ENCODE data around the gene CASS4.
A peak's percentile ranks its signal among the peaks of the same experiment; 100 is the strongest.
"Not testable (repeated sequence)": the region's sequence is repeated elsewhere in the genome, so short reads cannot be mapped to it uniquely, and the experiment has no call there.

Gene CASS4

DNA sequence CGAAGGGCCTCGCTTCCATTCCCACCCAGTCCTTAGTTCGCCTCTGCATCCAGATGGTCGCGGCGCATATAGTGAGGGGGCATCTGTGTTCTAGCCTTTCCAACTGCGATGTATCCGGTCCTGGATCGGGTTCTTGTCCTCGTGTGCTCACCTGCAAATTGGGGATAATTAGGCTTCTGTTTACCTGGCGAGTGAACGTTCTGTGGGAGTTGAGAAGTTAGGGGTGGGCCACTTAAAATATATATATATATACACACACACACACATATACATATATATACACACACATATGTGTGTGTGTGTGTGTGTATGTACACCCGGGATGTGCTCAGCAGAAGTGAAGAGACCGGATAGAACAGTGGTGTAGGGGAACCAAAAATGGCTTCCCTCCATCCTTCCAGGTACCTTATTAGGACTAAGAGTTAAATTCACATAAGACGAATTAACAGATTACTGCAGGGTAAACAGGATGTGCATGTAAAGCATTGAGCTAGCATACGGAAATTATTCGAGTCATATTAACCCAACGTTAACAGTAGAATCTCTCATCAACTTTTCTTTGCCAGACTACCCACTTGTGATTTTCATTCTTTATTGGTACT is 19.1 kb upstream of the CASS4 start:
- peaks cover 37% of the 10 kb centered on the region for H3K36me3 ChIP-seq (ENCODE audit: insufficient read depth, low read length)
- peak overlapping the region; percentile 87 for H3K4me3 ChIP-seq (ENCODE audit: low read length)
- peak overlapping the region; percentile 86 for H3K4me2 ChIP-seq (ENCODE audit: low read length)
- H3K4me1 ChIP-seq (ENCODE audit: control insufficient read depth, insufficient read depth, low read length): peaks cover 18% of the 10 kb centered on the region
- no peaks in the 10 kb centered on the region for H3K27me3 ChIP-seq (ENCODE audit: control insufficient read depth, insufficient read depth, low read length)
- peak overlapping the region; percentile 93 for H3K9ac ChIP-seq (ENCODE audit: low read depth, low read length)
- H3K9me3 ChIP-seq (replicated peaks; ENCODE audit: low read length): no peaks in the 10 kb centered on the region

DNA sequence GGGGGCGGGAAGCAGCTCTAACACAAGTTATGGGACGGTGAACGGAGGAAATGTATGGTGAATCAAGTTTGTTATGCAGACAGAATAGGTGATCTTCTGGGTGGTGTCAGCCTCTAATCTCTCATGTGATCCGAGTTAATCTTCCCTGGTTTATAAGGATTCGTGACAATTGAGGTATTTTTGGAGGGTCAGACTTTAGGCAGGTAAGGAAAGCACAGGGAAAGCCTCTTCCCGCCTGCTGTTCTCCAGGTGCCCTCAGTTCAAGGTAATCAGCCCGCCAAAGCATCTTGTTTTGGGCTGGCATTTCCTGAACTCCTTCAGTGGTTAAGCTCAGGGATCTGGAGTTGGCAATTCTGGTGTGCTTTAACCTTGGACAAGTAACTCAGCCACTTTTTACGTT is 18.4 kb upstream of the CASS4 start:
- H3K4me2 ChIP-seq (ENCODE audit: low read length): peak overlapping the region; percentile 86
- H3K9ac ChIP-seq (ENCODE audit: low read depth, low read length): peak overlapping the region; percentile 93
- H3K4me1 ChIP-seq (ENCODE audit: control insufficient read depth, insufficient read depth, low read length): peaks cover 18% of the 10 kb centered on the region
- no peaks in the 10 kb centered on the region for H3K27me3 ChIP-seq (ENCODE audit: control insufficient read depth, insufficient read depth, low read length)
- peak overlapping the region; percentile 87 for H3K4me3 ChIP-seq (ENCODE audit: low read length)
- H3K36me3 ChIP-seq (ENCODE audit: insufficient read depth, low read length): peaks cover 39% of the 10 kb centered on the region
- no peaks in the 10 kb centered on the region for H3K9me3 ChIP-seq (replicated peaks; ENCODE audit: low read length)

DNA sequence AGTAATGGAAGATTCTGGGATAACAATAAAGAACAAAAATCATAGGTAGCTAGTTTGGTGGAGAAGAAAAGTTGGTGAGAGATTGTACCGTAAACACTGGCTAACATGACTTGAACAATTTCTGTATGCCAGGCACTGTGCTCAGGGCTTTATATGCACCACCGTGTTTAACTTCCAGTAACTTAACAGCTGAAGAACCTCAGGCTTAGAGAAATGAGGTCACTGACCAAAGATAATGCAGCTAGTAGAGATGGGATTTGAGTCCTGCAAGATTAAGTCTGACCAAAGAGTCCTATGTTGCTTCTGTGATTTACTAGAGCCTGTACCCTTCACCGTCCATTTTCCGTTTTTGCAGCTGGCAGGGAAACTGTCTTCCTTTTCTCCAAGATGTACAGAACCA is 16.9 kb upstream of the CASS4 start:
- Histone ChIP-seq H3K4me2 (ENCODE audit: low read length) (no peak overlapping the region), H3K9me3 (replicated peaks; ENCODE audit: low read length) (no peaks in the 10 kb centered on the region), H3K27me3 (ENCODE audit: control insufficient read depth, insufficient read depth, low read length) (no peaks in the 10 kb centered on the region), H3K4me3 (ENCODE audit: low read length) (no peak overlapping the region), H3K36me3 (ENCODE audit: insufficient read depth, low read length) (peaks cover 47% of the 10 kb centered on the region), H3K4me1 (ENCODE audit: control insufficient read depth, insufficient read depth, low read length) (peaks cover 18% of the 10 kb centered on the region), H3K9ac (ENCODE audit: low read depth, low read length) (no peak overlapping the region)

DNA sequence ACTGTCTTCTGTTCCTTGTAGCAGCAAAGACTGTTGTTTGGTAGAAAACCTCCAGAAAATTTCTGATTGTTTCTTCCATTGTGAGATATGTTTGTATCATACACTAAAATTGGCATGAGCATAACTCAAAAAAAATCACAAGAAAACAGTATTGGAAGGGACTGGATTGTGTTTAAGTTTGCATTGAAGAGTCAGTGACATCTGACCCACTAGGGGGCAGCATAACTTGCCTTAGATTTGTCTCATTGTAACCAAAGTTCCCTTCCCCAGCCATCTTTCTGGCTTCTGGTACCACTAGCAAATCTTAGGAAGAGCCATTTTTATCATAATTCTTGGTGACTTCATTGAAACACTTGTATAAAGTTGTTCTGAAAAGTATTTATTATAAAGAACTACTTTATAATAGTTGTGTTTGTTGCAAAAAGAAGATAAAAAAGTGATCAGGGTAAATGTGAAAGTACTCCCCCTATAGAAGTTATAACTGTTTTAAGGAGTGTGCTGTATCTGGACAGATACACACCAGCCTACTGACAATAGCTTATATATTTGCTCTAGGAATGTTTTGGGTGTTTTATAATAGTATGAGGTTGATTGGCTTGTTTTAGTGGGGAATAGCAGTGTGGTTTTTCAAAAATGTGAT is 11.9 kb upstream of the CASS4 start:
- H3K36me3 ChIP-seq (ENCODE audit: insufficient read depth, low read length): peaks cover 80% of the 10 kb centered on the region

DNA sequence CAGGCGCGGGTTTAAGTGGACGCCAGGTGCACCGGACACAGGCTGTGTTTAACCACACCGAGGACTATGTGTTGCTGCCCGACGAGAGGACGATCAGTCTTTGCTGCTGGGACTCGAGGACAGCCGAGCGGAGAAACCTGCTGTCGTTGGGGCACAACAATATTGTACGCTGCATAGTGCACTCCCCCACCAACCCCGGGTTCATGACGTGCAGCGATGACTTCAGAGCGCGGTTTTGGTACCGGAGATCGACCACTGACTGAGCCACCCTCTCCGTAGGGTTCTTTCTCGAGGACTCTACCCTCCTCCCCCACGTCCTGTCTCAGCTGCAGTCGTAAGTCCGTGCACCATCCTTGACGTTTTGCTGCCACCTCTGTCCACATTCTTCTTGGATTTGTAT is 8.6 kb upstream of the CASS4 start:
- Histone ChIP-seq H3K27me3 (ENCODE audit: control insufficient read depth, insufficient read depth, low read length) (no peaks in the 10 kb centered on the region), H3K4me1 (ENCODE audit: control insufficient read depth, insufficient read depth, low read length) (no peaks in the 10 kb centered on the region), H3K4me2 (ENCODE audit: low read length) (no peak overlapping the region), H3K4me3 (ENCODE audit: low read length) (no peak overlapping the region), H3K9me3 (replicated peaks; ENCODE audit: low read length) (no peaks in the 10 kb centered on the region), H3K9ac (ENCODE audit: low read depth, low read length) (no peak overlapping the region), H3K36me3 (ENCODE audit: insufficient read depth, low read length) (peaks cover 70% of the 10 kb centered on the region)

More for the DNA sequence above, 11.9 kb upstream of the CASS4 start:
- H3K4me1 ChIP-seq (ENCODE audit: control insufficient read depth, insufficient read depth, low read length): no peaks in the 10 kb centered on the region
- no peak overlapping the region for H3K9ac ChIP-seq (ENCODE audit: low read depth, low read length)
- no peak overlapping the region for H3K4me2 ChIP-seq (ENCODE audit: low read length)
- H3K4me3 ChIP-seq (ENCODE audit: low read length): no peak overlapping the region
- H3K27me3 ChIP-seq (ENCODE audit: control insufficient read depth, insufficient read depth, low read length): no peaks in the 10 kb centered on the region
- no peaks in the 10 kb centered on the region for H3K9me3 ChIP-seq (replicated peaks; ENCODE audit: low read length)

DNA sequence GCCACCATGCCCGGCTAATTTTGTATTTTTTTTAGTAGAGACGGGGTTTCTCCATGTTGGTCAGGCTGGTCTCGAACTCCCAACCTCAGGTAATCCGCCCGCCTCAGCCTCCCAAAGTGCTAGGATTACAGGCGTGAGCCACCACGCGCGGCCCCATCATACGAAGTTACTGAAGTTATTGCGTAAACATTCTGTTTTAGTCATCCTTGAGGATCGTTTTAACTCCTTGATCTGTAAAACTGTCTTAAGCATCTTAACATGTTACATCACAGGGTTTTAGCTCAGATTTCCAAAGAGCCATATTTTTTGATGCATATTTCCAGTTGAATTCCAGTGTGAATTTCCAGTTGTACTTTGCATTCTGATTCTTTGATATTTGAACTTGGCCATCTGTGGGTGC is 6.7 kb upstream of the CASS4 start:
- not testable (repeated sequence) for H3K9ac ChIP-seq (ENCODE audit: low read depth, low read length)

DNA sequence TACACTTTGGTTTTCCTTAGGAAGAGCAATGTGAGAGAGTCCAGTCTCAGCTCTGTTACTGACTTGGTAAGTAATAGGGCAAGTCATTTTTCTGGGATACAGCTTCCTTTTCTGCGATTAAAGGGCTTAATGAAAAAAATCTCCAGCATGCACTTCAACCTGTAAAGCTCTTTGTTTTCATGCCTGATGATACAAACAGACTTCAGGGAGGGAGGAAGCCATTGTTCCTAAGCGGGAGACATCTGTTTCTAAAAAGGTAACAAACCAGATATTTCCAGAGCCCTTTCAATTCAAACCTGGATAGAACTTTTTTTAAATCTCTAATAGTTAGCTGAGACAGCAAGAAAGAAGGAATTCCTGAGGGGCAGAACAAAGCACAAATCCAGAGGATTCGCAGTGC is 5.2 kb upstream of the CASS4 start:
- Histone ChIP-seq H3K9ac (ENCODE audit: low read depth, low read length) (no peak overlapping the region), H3K27me3 (ENCODE audit: control insufficient read depth, insufficient read depth, low read length) (no peaks in the 10 kb centered on the region), H3K4me3 (ENCODE audit: low read length) (no peak overlapping the region), H3K4me1 (ENCODE audit: control insufficient read depth, insufficient read depth, low read length) (no peaks in the 10 kb centered on the region), H3K9me3 (replicated peaks; ENCODE audit: low read length) (no peaks in the 10 kb centered on the region), H3K4me2 (ENCODE audit: low read length) (no peak overlapping the region), H3K36me3 (ENCODE audit: insufficient read depth, low read length) (peaks cover 43% of the 10 kb centered on the region)

More for the DNA sequence above, 6.7 kb upstream of the CASS4 start:
- not testable (repeated sequence) for H3K4me3 ChIP-seq (ENCODE audit: low read length); H3K9me3 ChIP-seq (replicated peaks; ENCODE audit: low read length); H3K4me1 ChIP-seq (ENCODE audit: control insufficient read depth, insufficient read depth, low read length); H3K27me3 ChIP-seq (ENCODE audit: control insufficient read depth, insufficient read depth, low read length); H3K4me2 ChIP-seq (ENCODE audit: low read length)
- peaks cover 56% of the 10 kb centered on the region for H3K36me3 ChIP-seq (ENCODE audit: insufficient read depth, low read length)

DNA sequence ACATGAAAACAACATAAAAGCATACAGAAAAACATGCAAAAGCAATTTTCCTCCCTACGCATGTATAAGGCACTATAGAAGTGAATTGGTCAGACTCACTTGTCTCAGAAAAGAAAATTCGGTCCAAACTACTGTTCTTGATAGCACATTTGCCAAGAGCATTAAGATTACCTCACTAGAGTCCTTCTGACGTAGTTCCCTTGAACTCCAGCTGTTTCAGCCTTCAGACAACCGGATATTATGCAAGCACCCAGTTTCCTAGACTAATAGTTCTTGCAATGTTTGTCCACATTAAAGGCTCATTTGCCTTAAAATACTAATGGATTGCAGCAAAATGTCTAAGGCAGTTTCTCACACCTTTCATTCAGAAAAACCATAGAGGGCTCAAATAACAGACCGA is 2.5 kb upstream of the CASS4 start:
- H3K9me3 ChIP-seq (replicated peaks; ENCODE audit: low read length): no peaks in the 10 kb centered on the region
- no peak overlapping the region for H3K4me3 ChIP-seq (ENCODE audit: low read length)
- H3K4me2 ChIP-seq (ENCODE audit: low read length): no peak overlapping the region
- H3K4me1 ChIP-seq (ENCODE audit: control insufficient read depth, insufficient read depth, low read length): peaks cover 3% of the 10 kb centered on the region
- H3K36me3 ChIP-seq (ENCODE audit: insufficient read depth, low read length): peaks cover 25% of the 10 kb centered on the region
- no peaks in the 10 kb centered on the region for H3K27me3 ChIP-seq (ENCODE audit: control insufficient read depth, insufficient read depth, low read length)
- H3K9ac ChIP-seq (ENCODE audit: low read depth, low read length): no peak overlapping the region

DNA sequence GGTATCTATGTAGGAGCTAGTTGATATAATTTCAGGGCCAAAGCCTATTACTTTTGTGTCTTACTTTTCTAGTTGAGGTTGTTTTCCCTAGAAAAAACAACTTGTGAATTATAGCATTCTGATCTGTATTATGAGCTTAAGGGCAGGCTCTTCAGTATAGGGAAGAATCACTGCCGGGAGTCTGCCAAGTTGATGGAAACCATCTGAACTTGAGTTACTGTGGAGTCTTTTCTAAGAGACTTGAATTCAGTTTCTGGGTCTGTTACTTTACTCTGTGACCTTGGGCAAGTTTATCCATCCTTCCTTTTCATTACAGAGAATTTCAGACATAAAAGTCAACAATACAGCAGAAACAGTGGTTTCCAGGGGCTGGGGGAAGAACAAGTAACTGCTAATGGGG is 2.1 kb upstream of the CASS4 start:
- H3K9ac ChIP-seq (ENCODE audit: low read depth, low read length): no peak overlapping the region
- peaks cover 25% of the 10 kb centered on the region for H3K36me3 ChIP-seq (ENCODE audit: insufficient read depth, low read length)
- no peaks in the 10 kb centered on the region for H3K27me3 ChIP-seq (ENCODE audit: control insufficient read depth, insufficient read depth, low read length)
- H3K4me1 ChIP-seq (ENCODE audit: control insufficient read depth, insufficient read depth, low read length): peaks cover 7% of the 10 kb centered on the region
- H3K9me3 ChIP-seq (replicated peaks; ENCODE audit: low read length): no peaks in the 10 kb centered on the region
- H3K4me3 ChIP-seq (ENCODE audit: low read length): no peak overlapping the region
- no peak overlapping the region for H3K4me2 ChIP-seq (ENCODE audit: low read length)

DNA sequence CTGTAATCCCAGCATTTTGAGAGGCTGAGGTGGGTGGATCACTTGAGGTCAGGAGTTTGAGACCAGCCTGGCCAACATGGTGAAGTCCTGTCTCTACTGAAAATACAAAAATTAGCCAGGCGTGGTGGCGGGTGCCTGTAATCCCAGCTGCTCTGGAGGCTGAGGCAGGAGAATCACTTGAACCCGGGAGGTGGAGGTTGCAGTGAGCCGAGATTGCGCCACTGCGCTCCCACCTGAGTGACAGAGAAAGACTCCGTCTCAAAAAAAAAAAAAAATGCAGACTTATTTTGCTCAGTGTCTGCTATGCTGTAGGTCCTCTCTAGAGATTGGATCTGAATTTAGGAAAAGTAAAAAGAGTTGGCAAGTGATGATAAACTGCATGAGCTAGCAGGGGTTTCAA is 773 bp upstream of the CASS4 start:
- not testable (repeated sequence) for H3K4me3 ChIP-seq (ENCODE audit: low read length); H3K4me2 ChIP-seq (ENCODE audit: low read length); H3K9me3 ChIP-seq (replicated peaks; ENCODE audit: low read length); H3K27me3 ChIP-seq (ENCODE audit: control insufficient read depth, insufficient read depth, low read length); H3K9ac ChIP-seq (ENCODE audit: low read depth, low read length)
- Histone ChIP-seq H3K4me1 (ENCODE audit: control insufficient read depth, insufficient read depth, low read length) (peaks cover 14% of the 10 kb centered on the region), H3K36me3 (ENCODE audit: insufficient read depth, low read length) (peaks cover 14% of the 10 kb centered on the region)

DNA sequence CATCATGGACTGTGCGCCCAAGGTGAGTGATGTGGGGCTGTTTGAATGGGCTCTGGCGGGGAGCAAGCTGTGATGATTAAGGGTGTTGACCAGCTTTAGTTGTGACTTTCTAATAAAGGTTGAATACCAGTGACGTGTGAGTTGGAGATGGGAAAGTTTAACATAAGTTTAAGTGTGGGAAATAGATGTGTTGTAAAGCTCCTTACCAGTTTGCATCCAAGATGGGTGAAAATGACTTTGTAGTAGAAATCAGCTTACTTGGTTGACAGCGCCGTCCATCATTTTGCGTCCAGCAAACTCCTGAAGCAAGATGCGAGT is 372 bp downstream of the CASS4 start:
- H3K4me2 ChIP-seq (ENCODE audit: low read length): no peak overlapping the region
- H3K9me3 ChIP-seq (replicated peaks; ENCODE audit: low read length): no peaks in the 10 kb centered on the region
- H3K9ac ChIP-seq (ENCODE audit: low read depth, low read length): no peak overlapping the region
- peaks cover 11% of the 10 kb centered on the region for H3K36me3 ChIP-seq (ENCODE audit: insufficient read depth, low read length)
- peaks cover 14% of the 10 kb centered on the region for H3K4me1 ChIP-seq (ENCODE audit: control insufficient read depth, insufficient read depth, low read length)
- H3K27me3 ChIP-seq (ENCODE audit: control insufficient read depth, insufficient read depth, low read length): no peaks in the 10 kb centered on the region
- no peak overlapping the region for H3K4me3 ChIP-seq (ENCODE audit: low read length)

DNA sequence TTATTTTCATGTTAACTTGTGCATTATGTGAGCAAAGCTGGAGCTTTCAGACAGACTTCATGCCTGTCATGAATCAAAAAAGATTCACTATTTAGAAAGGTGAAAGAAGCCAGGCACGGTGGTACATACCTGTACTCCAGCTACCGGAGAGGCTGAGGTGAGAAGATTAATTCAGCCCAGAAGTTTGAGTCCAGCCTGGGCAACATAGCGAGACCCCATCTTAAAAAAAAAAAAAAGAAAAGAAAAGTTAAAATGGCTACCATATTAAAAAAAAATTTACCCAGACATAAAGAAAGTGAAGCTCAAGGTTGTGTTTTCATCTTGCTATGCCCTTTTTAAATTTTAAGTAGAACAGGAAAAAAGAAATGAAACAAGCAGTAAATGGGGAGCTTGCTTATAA is 889 bp downstream of the CASS4 start:
- Histone ChIP-seq H3K4me3 (ENCODE audit: low read length) (no peak overlapping the region), H3K9ac (ENCODE audit: low read depth, low read length) (no peak overlapping the region), H3K4me1 (ENCODE audit: control insufficient read depth, insufficient read depth, low read length) (peaks cover 19% of the 10 kb centered on the region), H3K27me3 (ENCODE audit: control insufficient read depth, insufficient read depth, low read length) (no peaks in the 10 kb centered on the region), H3K36me3 (ENCODE audit: insufficient read depth, low read length) (peaks cover 6% of the 10 kb centered on the region), H3K4me2 (ENCODE audit: low read length) (no peak overlapping the region), H3K9me3 (replicated peaks; ENCODE audit: low read length) (no peaks in the 10 kb centered on the region)
